Panc1 (cell line): Measurements from ENCODE around the gene PDE8B. TPM values are rescaled to one million over a fixed set of nuclear protein-coding genes. Genes with fewer than 3 reads are reported as not detected.
A peak's percentile ranks its signal among the peaks of the same experiment; 100 is the strongest.

ENCODE experiments used
- ATAC-seq: fragments of 200-7000 bp; cut with Tn5 transposase; 2 replicates; pipeline ENCODE4 v1.9.1; 2020; ENCODE audit warnings: mild to moderate bottlenecking, moderate library complexity
- BruUV-seq: library from RNA; stranded (reverse); fragments of 400-500 nt; replicated peaks from 2 replicates; lab custom pipeline; 2021; lab: Mats Ljungman, UMichigan
- CTCF ChIA-PET: fragments of 300-600 bp; sonication (Branson Sonifier 250); formaldehyde crosslinking; loops from one replicate; lab custom pipeline; 2022; ENCODE audit warnings: antibody characterized with exemption; lab: Charles Lee
- POLR2A ChIA-PET: fragments of 300-600 bp; sonication (Branson Sonifier 250); formaldehyde crosslinking; loops from one replicate; lab custom pipeline; 2022; ENCODE audit warnings: antibody characterized with exemption; lab: Charles Lee
- DNase-seq: peaks from one replicate; pipeline ENCODE4 v3.0.0-alpha.2; 2010; ENCODE audit warnings: low read depth, low spot score
- H3K27ac ChIP-seq: 2 replicates; pipeline ENCODE4 v1.5.1; 2011; ENCODE audit warnings: mild to moderate bottlenecking, low read length, inconsistent platforms
- H3K27me3 ChIP-seq: fragments of 200-500 bp; sonication (Bioruptor generic); 2 replicates; pipeline ENCODE4 v1.6.0; 2014; ENCODE audit warnings: low read length, inconsistent platforms; ENCODE audit not compliant: control insufficient read depth, insufficient read depth
- H3K36me3 ChIP-seq: fragments of 200-500 bp; sonication (Bioruptor generic); 2 replicates; pipeline ENCODE4 v1.5.1; 2014; ENCODE audit warnings: inconsistent platforms, mild to moderate bottlenecking, low read length, moderate library complexity; ENCODE audit not compliant: control insufficient read depth, insufficient read depth
- H3K4me1 ChIP-seq: 2 replicates; pipeline ENCODE4 v1.5.1; 2011; ENCODE audit warnings: inconsistent platforms, mild to moderate bottlenecking, low read length, moderate library complexity; ENCODE audit not compliant: control insufficient read depth, insufficient read depth
- H3K4me3 ChIP-seq, 2 experiments: 2 replicates each; pipeline ENCODE4 v1.5.1; 2011 to 2012; ENCODE audit warnings: low read depth in 2 of 2, low read length in 2 of 2, mild to moderate bottlenecking in 2 of 2, inconsistent platforms in 1 of 2, moderate library complexity in 1 of 2
- H3K9me3 ChIP-seq: fragments of 200-500 bp; sonication (Bioruptor generic); 2 replicates; pipeline ENCODE4 v1.5.1; 2014; ENCODE audit warnings: low read depth, mild to moderate bottlenecking, inconsistent platforms, low read length, moderate library complexity; ENCODE audit not compliant: control insufficient read depth, insufficient read depth
- CTCF ChIP-seq: fragments of 450-650 bp; IDR thresholded peaks from 2 replicates; pipeline ENCODE4 v1.5.1; 2017; ENCODE audit warnings: mild to moderate bottlenecking
- POLR2AphosphoS5 ChIP-seq: IDR thresholded peaks from 2 replicates; pipeline ENCODE4 v1.6.1; 2012; ENCODE audit warnings: mild to moderate bottlenecking, low read depth, low read length, moderate library complexity
- REST ChIP-seq, 2 experiments: IDR thresholded peaks; 2 replicates each; pipeline ENCODE4 v1.6.1; 2011 to 2012; ENCODE audit warnings: low read depth in 2 of 2, control low read depth in 1 of 2, low read length in 1 of 2, mild to moderate bottlenecking in 1 of 2, moderate library complexity in 1 of 2; ENCODE audit not compliant: insufficient read depth in 1 of 2
- SIN3A ChIP-seq: IDR thresholded peaks from 2 replicates; pipeline ENCODE4 v1.6.1; 2012; ENCODE audit warnings: low read depth, mild to moderate bottlenecking, low read length, moderate library complexity, borderline replicate concordance; ENCODE audit not compliant: insufficient read depth
- TCF7L2 ChIP-seq: IDR thresholded peaks from 2 replicates; pipeline ENCODE4 v1.6.1; 2011; ENCODE audit warnings: mild to moderate bottlenecking, low read depth, low read length, inconsistent platforms
- in situ Hi-C: cut with HindIII; loops from 2 replicates; pipeline ENCODE4 v1.10.0; 2016; ENCODE audit warnings: low sequenced_read_pairs, low pct_unique_long_range_greater_than_20kb
- intact Hi-C: fragments of 100-400 bp; cut with micrococcal nuclease; formaldehyde crosslinking; loops from one replicate; pipeline ENCODE4 v1.10.0; 2022; ENCODE audit not compliant: unreplicated experiment
- total RNA-seq: library from RNA; stranded (reverse); gene quantifications from one replicate; pipeline ENCODE4 v1.2.1, GENCODE V29; 2021; ENCODE audit not compliant: unreplicated experiment

Gene PDE8B
- total RNA-seq, 1 experiment from 2014 or later, result 0.62 TPM

DNA sequence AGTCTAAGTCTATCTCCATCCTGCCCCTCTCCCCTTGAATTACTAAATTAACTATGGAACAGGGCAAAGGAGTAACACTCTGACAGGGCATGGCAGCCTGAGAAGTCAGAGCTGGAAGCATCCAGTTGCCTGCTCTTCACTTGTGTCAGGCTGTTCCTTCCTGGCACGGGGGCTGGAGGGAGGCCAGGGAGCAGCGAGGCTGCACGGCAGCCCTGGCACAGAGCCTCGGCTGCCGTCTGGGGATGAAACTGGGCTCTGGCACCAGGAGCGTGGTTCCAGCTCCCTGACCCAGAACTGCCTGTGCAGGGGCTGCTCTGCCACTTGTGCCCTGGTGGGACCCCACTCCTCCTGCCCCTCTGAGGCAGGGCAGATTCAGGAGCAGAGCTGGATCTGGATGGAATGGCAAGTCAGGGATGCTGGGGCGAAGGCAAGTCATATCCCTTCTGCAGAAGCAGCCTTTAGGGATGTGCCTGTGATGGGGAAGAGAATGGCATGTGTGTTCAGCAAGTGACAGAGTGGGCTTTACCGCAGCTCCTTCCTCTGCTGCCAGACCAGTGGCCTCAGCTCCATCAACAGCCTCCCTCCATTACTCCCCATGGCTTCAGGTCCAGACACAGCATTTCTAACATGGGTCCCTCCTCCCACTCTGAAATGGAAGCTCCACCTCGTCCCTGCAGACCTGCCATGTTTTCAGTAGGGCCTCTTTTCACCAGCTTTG is 42.2 kb upstream of the PDE8B start:
- H3K27ac ChIP-seq, result no peak overlapping the region
- no peak for TF ChIP-seq TCF7L2
- no peak for TF ChIP-seq CTCF
- H3K9me3 ChIP-seq, result no peaks in the 10 kb centered on the region
- H3K27me3 ChIP-seq, result peaks cover 25% of the 10 kb centered on the region
- H3K4me3 ChIP-seq, result no peak overlapping the region
- ChIA-PET POLR2A (no interaction called here), CTCF (interaction anchor here (0.6 kb wide), 1 partner anchor 25 kb away, joined by 4 read pairs; no protein-coding TSS in a partner anchor)
- peak; percentile 26; the same call in 1 of the 2 replicates for ATAC-seq
- in situ Hi-C loops, result no loop called here
- DNase-seq, result no peak
- H3K4me1 ChIP-seq, result no peaks in the 10 kb centered on the region
- intact Hi-C loops, result no loop called here
- no peaks in the 10 kb centered on the region for H3K36me3 ChIP-seq
- BruUV-seq, result no TSS peak

DNA sequence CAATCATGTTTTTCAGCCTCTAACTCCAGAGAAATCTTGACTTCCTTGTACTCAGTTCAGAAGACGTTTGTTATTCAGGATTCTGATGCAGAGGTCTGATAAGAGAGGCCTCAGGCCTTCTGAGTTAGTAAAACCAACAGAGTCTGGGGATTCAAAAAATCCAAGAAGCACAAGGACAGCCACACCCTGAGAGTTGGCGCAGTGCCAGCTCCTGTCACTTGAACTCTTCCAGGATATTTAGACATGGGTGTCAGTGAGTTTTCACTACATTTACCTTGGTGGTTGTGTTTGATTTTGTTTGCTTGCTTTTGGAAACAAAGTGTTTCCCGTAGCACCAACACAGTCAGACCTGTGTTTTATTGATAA is 41.6 kb upstream of the PDE8B start:
- in situ Hi-C loops, result no loop called here
- ATAC-seq (peak; percentile 21; the same call in 1 of the 2 replicates), DNase-seq (no peak)
- H3K27me3 ChIP-seq, result peaks cover 28% of the 10 kb centered on the region
- H3K4me1 ChIP-seq, result no peaks in the 10 kb centered on the region
- no peak for TF ChIP-seq CTCF
- TF ChIP-seq REST (IDR thresholded peaks at IDR 0.05; ENCODE audit: insufficient read depth in 1 of 2, low read depth in 2 of 2, low read length in 1 of 2), result no peak
- TF ChIP-seq TCF7L2, result no peak
- TF ChIP-seq POLR2AphosphoS5, result no peak
- TF ChIP-seq SIN3A, result no peak
- no peaks in the 10 kb centered on the region for H3K9me3 ChIP-seq
- H3K36me3 ChIP-seq, result no peaks in the 10 kb centered on the region
- no peak overlapping the region for H3K27ac ChIP-seq
- BruUV-seq, result no TSS peak
- H3K4me3 ChIP-seq, result no peak overlapping the region
- ChIA-PET POLR2A (no interaction called here), CTCF (interaction anchor here (0.6 kb wide), 1 partner anchor 25 kb away, joined by 4 read pairs; no protein-coding TSS in a partner anchor)
- intact Hi-C loops, result no loop called here
